GM12891 (cell line): ENCODE results near the gene LHFPL2.

Experiments used
- PAX5 ChIP-seq: IDR thresholded peaks from 2 replicates; pipeline ENCODE4 v1.6.1; 2011; ENCODE audit warnings: low read length, moderate library complexity, mild to moderate bottlenecking; ENCODE audit not compliant: insufficient read depth, severe bottlenecking
- POLR2A ChIP-seq: IDR thresholded peaks from 2 replicates; pipeline ENCODE4 v1.6.1; 2011; ENCODE audit warnings: low read depth, low read length, control low read depth
- POLR2AphosphoS5 ChIP-seq: IDR thresholded peaks from 2 replicates; pipeline ENCODE4 v1.6.1; 2011; ENCODE audit warnings: low read depth, low read length, control low read depth
- POU2F2 ChIP-seq: IDR thresholded peaks from 2 replicates; pipeline ENCODE4 v1.6.1; 2011; ENCODE audit warnings: low read depth, mild to moderate bottlenecking, control low read depth, low read length, moderate library complexity
- TAF1 ChIP-seq: IDR thresholded peaks from 2 replicates; pipeline ENCODE4 v1.6.1; 2011; ENCODE audit warnings: low read depth, low read length, control low read depth

GRCh38 chr5:78610163-78610583 is 38.4 kb downstream of the LHFPL2 start:
- no peak for TF ChIP-seq POLR2AphosphoS5
- no peak for TF ChIP-seq POLR2A
- TF ChIP-seq TAF1: no peak
- no peak for TF ChIP-seq PAX5
- no peak for TF ChIP-seq POU2F2
